Astrocyte (in vitro differentiated cells and primary cell): Measurements from ENCODE around the gene HPGDS. TPM values are rescaled to one million over a fixed set of nuclear protein-coding genes. Genes with fewer than 3 reads are reported as not detected.

Source experiments
- DNase-seq: peaks from one replicate; pipeline ENCODE4 v3.0.0-alpha.2; 2010; ENCODE audit warnings: low read depth
- FAIRE-seq: peaks from 2 replicates; lab custom pipeline; 2011; peaks lifted over from hg19 to GRCh38; lab: Jason Lieb, UNC
- H2AFZ ChIP-seq: 2 replicates; pipeline ENCODE4 v1.6.0; 2012; ENCODE audit warnings: low read depth, low read length, inconsistent platforms
- H3K27ac ChIP-seq: 2 replicates; pipeline ENCODE4 v1.5.1; 2011; ENCODE audit warnings: low read depth, low read length, inconsistent platforms
- H3K27me3 ChIP-seq: 2 replicates; pipeline ENCODE4 v1.6.0; 2011; ENCODE audit warnings: low read length, inconsistent platforms; ENCODE audit not compliant: insufficient read depth
- H3K36me3 ChIP-seq: 2 replicates; pipeline ENCODE4 v1.5.1; 2011; ENCODE audit warnings: low read length, inconsistent platforms; ENCODE audit not compliant: insufficient read depth
- H3K4me1 ChIP-seq: 2 replicates; pipeline ENCODE4 v1.5.1; 2011; ENCODE audit warnings: low read length, inconsistent platforms; ENCODE audit not compliant: insufficient read depth
- H3K4me2 ChIP-seq: 2 replicates; pipeline ENCODE4 v1.6.0; 2012; ENCODE audit warnings: low read length, inconsistent platforms
- H3K4me3 ChIP-seq: 2 replicates; pipeline ENCODE4 v1.5.1; 2011; ENCODE audit warnings: low read depth, mild to moderate bottlenecking, low read length, inconsistent platforms; ENCODE audit not compliant: insufficient read depth
- H3K79me2 ChIP-seq: 2 replicates; pipeline ENCODE4 v1.6.0; 2012; ENCODE audit warnings: mild to moderate bottlenecking, low read length, inconsistent platforms; ENCODE audit not compliant: insufficient read depth
- H3K9ac ChIP-seq: 2 replicates; pipeline ENCODE4 v1.6.0; 2012; ENCODE audit warnings: mild to moderate bottlenecking, low read length, inconsistent platforms
- H3K9me3 ChIP-seq: 2 replicates; pipeline ENCODE4 v1.5.1; 2012; ENCODE audit warnings: low read depth, mild to moderate bottlenecking, low read length, inconsistent platforms; ENCODE audit not compliant: insufficient read depth
- H4K20me1 ChIP-seq: 2 replicates; pipeline ENCODE4 v1.6.0; 2012; ENCODE audit warnings: low read length, inconsistent platforms; ENCODE audit not compliant: insufficient read depth
- H3K27ac Mint-ChIP-seq: one replicate; pipeline ENCODE4 v1.8.0; 2021; ENCODE audit warnings: mild to moderate bottlenecking, mixed read lengths; ENCODE audit not compliant: unreplicated experiment
- H3K27me3 Mint-ChIP-seq: one replicate; pipeline ENCODE4 v1.8.0; 2021; ENCODE audit warnings: low read depth, mixed read lengths; ENCODE audit not compliant: unreplicated experiment
- H3K36me3 Mint-ChIP-seq: one replicate; pipeline ENCODE4 v1.8.0; 2021; ENCODE audit warnings: low read depth, mixed read lengths; ENCODE audit not compliant: unreplicated experiment
- H3K4me1 Mint-ChIP-seq: one replicate; pipeline ENCODE4 v1.8.0; 2021; ENCODE audit warnings: low read depth, mixed read lengths; ENCODE audit not compliant: unreplicated experiment
- H3K4me3 Mint-ChIP-seq: one replicate; pipeline ENCODE4 v1.8.0; 2021; ENCODE audit warnings: mild to moderate bottlenecking, moderate library complexity, mixed read lengths; ENCODE audit not compliant: unreplicated experiment
- H3K9me3 Mint-ChIP-seq: one replicate; pipeline ENCODE4 v1.8.0; 2021; ENCODE audit warnings: mild to moderate bottlenecking, mixed read lengths; ENCODE audit not compliant: unreplicated experiment
- EZH2 ChIP-seq: IDR thresholded peaks from 2 replicates; pipeline ENCODE4 v1.6.1; 2012; ENCODE audit warnings: mild to moderate bottlenecking, low read length, inconsistent platforms; ENCODE audit not compliant: insufficient read depth
- total RNA-seq: library from RNA; stranded (reverse); gene quantifications from 2 replicates; pipeline ENCODE4 v1.2.1, GENCODE V29; 2021
- TF ChIP-seq, protein P1 (sequence below): IDR thresholded peaks from 2 replicates; pipeline ENCODE4 v1.5.1; 2011; ENCODE audit warnings: low read depth, mild to moderate bottlenecking, inconsistent platforms, low read length, moderate library complexity; ENCODE audit not compliant: insufficient read depth

The HPGDS gene
- total RNA-seq, 1 donor from 2014 or later: not detected

DNA sequence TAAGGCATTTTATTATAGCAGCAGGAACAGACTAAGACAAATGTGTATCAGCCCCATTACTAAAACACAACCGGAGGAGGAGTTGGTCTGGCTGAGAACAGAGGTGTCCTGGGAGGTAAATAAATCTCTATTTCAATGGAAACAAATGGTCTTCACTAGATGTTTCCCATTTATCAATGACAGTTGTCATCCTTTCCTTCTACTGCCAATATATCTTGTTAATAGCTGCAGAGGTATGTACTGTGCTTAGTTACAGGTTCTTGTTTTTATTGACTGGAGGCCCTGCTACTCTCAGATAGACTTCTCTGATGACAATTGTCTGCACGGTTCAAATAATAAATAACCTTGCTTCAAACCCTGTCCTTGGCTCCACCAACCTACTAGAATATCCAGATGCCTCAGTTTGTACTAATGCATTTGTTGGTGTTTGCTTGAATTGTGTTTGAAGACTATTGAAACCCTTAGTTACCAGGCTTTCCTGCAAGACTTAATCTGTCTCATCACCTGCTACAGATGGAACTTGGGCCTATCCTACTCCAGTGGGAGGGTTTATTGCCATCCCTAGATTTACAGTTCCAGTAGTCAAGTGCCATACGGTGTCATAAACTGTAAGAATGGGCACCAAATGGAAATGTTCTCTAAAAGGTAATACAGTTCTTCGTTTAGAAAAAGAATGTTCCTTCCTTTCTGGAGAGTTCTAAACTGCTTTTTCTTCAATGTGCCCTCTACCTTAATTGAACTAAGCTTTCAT, 29.8 kb upstream of the HPGDS start:
- no peaks in the 10 kb centered on the region for H3K27me3 ChIP-seq
- H3K9me3 ChIP-seq: no peaks in the 10 kb centered on the region
- no peak overlapping the region for H2AFZ ChIP-seq
- no peaks in the 10 kb centered on the region for H3K79me2 ChIP-seq
- H4K20me1 ChIP-seq: no peaks in the 10 kb centered on the region
- no peaks in the 10 kb centered on the region for H3K4me1 ChIP-seq
- Mint-ChIP-seq H3K27me3 (no peaks in the 10 kb centered on the region), H3K36me3 (no peaks in the 10 kb centered on the region), H3K4me1 (no peaks in the 10 kb centered on the region), H3K4me3 (no peak overlapping the region), H3K27ac (no peak overlapping the region), H3K9me3 (no peaks in the 10 kb centered on the region)
- H3K27ac ChIP-seq: no peak overlapping the region
- H3K4me2 ChIP-seq: no peak overlapping the region
- H3K4me3 ChIP-seq: no peak overlapping the region
- H3K9ac ChIP-seq: no peak overlapping the region
- DNase-seq: no peak
- H3K36me3 ChIP-seq: no peaks in the 10 kb centered on the region
- TF ChIP-seq EZH2: no peak
- TF ChIP-seq, protein P1, sequence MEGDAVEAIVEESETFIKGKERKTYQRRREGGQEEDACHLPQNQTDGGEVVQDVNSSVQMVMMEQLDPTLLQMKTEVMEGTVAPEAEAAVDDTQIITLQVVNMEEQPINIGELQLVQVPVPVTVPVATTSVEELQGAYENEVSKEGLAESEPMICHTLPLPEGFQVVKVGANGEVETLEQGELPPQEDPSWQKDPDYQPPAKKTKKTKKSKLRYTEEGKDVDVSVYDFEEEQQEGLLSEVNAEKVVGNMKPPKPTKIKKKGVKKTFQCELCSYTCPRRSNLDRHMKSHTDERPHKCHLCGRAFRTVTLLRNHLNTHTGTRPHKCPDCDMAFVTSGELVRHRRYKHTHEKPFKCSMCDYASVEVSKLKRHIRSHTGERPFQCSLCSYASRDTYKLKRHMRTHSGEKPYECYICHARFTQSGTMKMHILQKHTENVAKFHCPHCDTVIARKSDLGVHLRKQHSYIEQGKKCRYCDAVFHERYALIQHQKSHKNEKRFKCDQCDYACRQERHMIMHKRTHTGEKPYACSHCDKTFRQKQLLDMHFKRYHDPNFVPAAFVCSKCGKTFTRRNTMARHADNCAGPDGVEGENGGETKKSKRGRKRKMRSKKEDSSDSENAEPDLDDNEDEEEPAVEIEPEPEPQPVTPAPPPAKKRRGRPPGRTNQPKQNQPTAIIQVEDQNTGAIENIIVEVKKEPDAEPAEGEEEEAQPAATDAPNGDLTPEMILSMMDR: no peak
- no peak for FAIRE-seq

DNA sequence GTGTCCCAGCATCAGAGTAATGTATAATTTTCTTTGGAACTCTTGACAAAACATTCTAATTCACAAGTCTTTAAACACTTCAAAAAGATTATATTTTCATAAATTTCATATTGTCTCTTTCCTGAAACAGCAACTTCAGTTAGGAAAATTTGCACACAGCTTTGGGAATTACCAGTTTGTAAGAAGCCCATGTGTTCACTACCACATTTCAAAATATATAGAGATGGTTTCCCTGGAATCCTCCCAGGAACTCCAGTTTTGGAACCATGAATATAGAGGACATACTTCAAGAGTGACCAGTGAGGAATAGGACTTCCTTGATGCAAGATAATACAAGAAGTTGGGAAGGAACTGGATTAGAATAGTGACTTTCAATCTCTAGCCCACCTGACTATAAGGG, 28.7 kb upstream of the HPGDS start:
- H3K4me1 Mint-ChIP-seq: no peaks in the 10 kb centered on the region
- H3K27me3 ChIP-seq: no peaks in the 10 kb centered on the region
- no peaks in the 10 kb centered on the region for H3K79me2 ChIP-seq
- H3K4me3 ChIP-seq: no peak overlapping the region
- no peak overlapping the region for H3K4me3 Mint-ChIP-seq
- no peak overlapping the region for H2AFZ ChIP-seq
- H3K9me3 Mint-ChIP-seq: peaks cover 6% of the 10 kb centered on the region
- no peak overlapping the region for H3K9ac ChIP-seq
- H3K36me3 Mint-ChIP-seq: no peaks in the 10 kb centered on the region
- no peaks in the 10 kb centered on the region for H4K20me1 ChIP-seq
- no peaks in the 10 kb centered on the region for H3K9me3 ChIP-seq
- no peak overlapping the region for H3K4me2 ChIP-seq
- H3K36me3 ChIP-seq: no peaks in the 10 kb centered on the region
- no peak for TF ChIP-seq EZH2
- TF ChIP-seq, protein P1: no peak
- no peaks in the 10 kb centered on the region for H3K27me3 Mint-ChIP-seq
- H3K4me1 ChIP-seq: no peaks in the 10 kb centered on the region
- H3K27ac ChIP-seq: no peak overlapping the region
- FAIRE-seq (no peak), DNase-seq (no peak)
- H3K27ac Mint-ChIP-seq: no peak overlapping the region
